ENCODE data around the gene SPOCK2.

DNA sequence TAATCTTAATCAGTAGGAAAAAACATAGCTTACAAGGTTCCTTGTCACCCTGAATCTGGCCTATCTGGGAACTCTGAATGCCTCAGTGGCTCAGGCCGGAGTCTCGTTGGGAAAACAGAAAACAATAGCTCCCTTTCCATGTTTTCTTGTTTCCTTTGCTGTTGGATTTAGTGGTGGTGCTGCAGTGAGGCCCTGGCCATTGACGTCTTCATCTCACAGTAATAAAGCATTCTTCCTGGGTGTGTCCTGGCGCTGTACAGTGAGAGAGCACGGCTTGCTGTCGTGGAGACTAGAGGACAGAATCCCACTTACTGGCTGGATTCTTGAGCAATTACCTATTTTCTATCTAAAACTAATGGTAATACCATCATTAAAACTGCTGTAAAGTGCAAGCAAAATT is 1.3 kb upstream of the SPOCK2 start:
- TF ChIP-seq EZH2 (IDR thresholded peaks at IDR 0.05; ENCODE audit: low read length, missing control alignments): no peak
- TF ChIP-seq, protein P1, sequence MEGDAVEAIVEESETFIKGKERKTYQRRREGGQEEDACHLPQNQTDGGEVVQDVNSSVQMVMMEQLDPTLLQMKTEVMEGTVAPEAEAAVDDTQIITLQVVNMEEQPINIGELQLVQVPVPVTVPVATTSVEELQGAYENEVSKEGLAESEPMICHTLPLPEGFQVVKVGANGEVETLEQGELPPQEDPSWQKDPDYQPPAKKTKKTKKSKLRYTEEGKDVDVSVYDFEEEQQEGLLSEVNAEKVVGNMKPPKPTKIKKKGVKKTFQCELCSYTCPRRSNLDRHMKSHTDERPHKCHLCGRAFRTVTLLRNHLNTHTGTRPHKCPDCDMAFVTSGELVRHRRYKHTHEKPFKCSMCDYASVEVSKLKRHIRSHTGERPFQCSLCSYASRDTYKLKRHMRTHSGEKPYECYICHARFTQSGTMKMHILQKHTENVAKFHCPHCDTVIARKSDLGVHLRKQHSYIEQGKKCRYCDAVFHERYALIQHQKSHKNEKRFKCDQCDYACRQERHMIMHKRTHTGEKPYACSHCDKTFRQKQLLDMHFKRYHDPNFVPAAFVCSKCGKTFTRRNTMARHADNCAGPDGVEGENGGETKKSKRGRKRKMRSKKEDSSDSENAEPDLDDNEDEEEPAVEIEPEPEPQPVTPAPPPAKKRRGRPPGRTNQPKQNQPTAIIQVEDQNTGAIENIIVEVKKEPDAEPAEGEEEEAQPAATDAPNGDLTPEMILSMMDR (conservative IDR thresholded peaks at IDR 0.05 in 1 of 2, IDR thresholded peaks at IDR 0.05 in 1 of 2; ENCODE audit: low read depth in 1 of 2, low read length in 2 of 2): no peak

Measured in fibroblast of lung (primary cell).